RWPE1 (cell line): ENCODE measurements around the gene CAMK2D.

ENCODE experiments used
- CTCF ChIA-PET: fragments of 350-600 bp; sonication (Branson Sonifier 250); formaldehyde crosslinking; extraction: SDS; loops from one replicate; lab custom pipeline; 2021; lab: Yijun Ruan, JAX
- POLR2A ChIA-PET: fragments of 400-600 bp; formaldehyde crosslinking; extraction: SDS; loops from one replicate; lab custom pipeline; 2020; ENCODE audit warnings: antibody characterized with exemption; ENCODE audit not compliant: low non-redundant PET; lab: Yijun Ruan, JAX
- DNase-seq: peaks from one replicate; pipeline ENCODE4 v3.0.0; 2012; ENCODE audit warnings: low spot score
- H3K27ac ChIP-seq: fragments of 450-650 bp; 2 replicates; pipeline ENCODE4 v1.5.1; 2017
- TF ChIP-seq, protein P1 (sequence below): fragments of 450-650 bp; conservative IDR thresholded peaks from 2 replicates; pipeline ENCODE4 v1.5.1; 2017; ENCODE audit warnings: low read depth, mild to moderate bottlenecking

CAMK2D gene

DNA sequence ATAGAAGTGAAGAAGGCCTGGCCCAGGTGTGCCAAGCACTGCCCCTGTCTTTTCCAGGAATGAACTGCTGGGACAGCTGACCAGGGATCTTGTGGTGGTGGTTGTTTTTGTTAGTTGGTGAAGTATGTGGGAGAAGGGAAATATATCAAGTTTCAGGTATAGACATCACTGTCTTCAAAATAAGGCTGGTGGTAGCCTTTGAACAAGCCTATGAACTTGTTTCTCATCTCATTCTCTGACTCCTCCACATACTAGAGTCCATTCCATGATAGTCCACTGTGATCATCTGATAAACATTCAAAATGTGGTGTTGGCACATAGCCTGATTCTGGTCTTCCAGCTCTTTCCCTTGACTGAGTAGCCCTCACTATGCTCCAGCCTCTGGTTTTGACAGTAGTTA, 303.7 kb downstream of the CAMK2D start:
- POLR2A ChIA-PET, result no interaction called here
- CTCF ChIA-PET, result no interaction called here
- DNase-seq, result no peak
- H3K27ac ChIP-seq, result no peak overlapping the region
- TF ChIP-seq, protein P1, sequence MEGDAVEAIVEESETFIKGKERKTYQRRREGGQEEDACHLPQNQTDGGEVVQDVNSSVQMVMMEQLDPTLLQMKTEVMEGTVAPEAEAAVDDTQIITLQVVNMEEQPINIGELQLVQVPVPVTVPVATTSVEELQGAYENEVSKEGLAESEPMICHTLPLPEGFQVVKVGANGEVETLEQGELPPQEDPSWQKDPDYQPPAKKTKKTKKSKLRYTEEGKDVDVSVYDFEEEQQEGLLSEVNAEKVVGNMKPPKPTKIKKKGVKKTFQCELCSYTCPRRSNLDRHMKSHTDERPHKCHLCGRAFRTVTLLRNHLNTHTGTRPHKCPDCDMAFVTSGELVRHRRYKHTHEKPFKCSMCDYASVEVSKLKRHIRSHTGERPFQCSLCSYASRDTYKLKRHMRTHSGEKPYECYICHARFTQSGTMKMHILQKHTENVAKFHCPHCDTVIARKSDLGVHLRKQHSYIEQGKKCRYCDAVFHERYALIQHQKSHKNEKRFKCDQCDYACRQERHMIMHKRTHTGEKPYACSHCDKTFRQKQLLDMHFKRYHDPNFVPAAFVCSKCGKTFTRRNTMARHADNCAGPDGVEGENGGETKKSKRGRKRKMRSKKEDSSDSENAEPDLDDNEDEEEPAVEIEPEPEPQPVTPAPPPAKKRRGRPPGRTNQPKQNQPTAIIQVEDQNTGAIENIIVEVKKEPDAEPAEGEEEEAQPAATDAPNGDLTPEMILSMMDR, result no peak

DNA sequence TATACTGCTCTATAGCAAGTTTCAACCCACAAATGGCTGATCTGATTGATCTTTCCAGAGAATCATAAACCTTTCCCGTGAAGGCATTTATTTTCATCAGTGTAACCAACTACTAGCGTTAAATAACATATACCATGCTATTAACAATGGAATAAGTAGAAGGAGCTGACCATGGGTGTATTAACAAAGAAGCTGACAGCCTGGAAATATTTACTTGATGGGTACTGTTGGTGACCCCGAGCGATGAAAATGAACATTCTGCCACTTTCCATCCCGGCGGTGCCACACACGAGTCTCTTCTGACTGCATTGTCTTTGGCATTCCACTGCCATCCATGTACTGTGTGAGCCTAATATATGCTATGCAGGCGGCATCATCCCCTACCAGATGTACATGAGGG, 304.4 kb downstream of the CAMK2D start:
- ChIA-PET POLR2A (no interaction called here), CTCF (no interaction called here)
- no peak overlapping the region for H3K27ac ChIP-seq
- DNase-seq, result no peak
- TF ChIP-seq, protein P1, result no peak

DNA sequence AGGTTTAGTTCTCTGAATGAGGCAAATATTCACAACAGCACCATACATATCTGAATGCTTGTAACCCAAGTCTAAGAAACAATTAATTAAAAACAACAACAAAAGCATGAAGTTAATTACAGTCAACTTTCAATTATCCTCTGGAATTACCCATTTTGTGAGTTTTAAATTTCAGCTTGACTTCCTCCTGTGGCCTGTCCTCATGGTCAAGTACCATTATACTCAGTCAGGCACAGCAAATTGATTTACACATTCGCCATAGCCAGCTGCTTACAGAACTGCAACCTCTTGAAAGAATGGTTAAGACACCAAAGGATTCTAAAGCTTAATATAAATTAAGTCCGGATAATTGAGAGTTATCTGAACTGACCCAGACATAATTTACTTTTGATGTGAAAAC, 306.5 kb downstream of the CAMK2D start:
- ChIA-PET CTCF (interaction anchor here (1.2 kb wide), 1 partner anchor 60 kb away, joined by 4 read pairs; no protein-coding TSS in a partner anchor), POLR2A (no interaction called here)
- no peak overlapping the region for H3K27ac ChIP-seq

DNA sequence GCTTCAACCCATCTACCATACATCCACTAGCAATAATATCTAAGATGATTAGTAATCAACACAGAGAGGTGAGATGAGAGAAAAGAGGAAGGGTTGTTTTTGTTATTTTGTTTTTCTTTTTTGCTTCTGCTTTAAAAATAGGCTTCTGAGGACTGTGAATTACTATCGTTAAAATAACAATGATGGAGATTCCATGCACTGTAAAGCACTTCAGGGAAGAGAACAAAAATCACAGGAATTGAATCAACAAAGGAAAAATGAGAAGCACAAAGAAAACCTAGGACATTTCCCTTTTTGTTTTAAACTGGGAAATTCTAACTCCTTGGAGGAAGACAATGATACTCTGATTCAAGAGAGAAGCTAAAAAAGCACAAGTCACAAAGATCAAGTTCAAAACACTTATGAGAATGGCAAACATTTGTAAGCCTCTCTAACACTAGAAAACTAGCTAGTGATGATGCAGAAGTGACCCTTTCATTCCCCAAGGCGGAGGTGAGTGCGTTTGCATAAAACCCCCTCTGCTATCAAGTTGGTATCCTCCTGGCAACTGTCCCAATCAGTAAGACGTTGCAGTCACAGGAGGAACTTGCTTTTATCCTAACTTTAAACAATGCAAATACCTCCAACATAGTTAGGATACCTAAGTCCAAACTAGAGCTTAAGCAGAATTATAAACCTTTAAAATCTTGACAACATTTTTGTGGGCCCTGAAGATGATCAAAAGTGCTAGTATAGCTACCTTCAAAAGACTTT, 308.5 kb downstream of the CAMK2D start:
- ChIA-PET POLR2A (no interaction called here), CTCF (interaction anchor here (0.6 kb wide), 2 partner anchors 52 to 368 kb away, joined by 3 to 4 read pairs; no protein-coding TSS in a partner anchor)
- TF ChIP-seq, protein P1, result no peak
- DNase-seq, result no peak
- no peak overlapping the region for H3K27ac ChIP-seq

More for the DNA sequence above, 306.5 kb downstream of the CAMK2D start:
- TF ChIP-seq, protein P1, result no peak
- DNase-seq, result no peak

DNA sequence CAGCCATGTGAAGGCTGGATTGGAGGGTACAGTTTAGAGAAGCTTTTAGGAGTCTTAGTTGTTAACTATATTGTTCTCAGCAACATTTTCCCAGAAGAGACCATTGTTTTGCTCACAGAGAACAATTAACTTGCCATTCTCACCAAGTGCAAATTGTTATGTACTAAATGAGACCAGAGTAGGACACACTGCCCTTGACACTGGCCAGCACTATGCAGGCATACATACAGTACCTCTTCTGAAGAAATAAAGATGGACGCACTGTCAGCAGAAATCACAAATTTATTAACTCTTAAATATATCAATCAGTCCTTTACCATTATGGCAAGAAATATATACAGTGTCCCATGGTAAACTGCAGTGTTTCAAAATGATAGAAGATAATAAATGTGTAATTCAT, 309.4 kb downstream of the CAMK2D start:
- TF ChIP-seq, protein P1, result no peak
- ChIA-PET CTCF (no interaction called here), POLR2A (no interaction called here)
- DNase-seq, result no peak
- no peak overlapping the region for H3K27ac ChIP-seq

DNA sequence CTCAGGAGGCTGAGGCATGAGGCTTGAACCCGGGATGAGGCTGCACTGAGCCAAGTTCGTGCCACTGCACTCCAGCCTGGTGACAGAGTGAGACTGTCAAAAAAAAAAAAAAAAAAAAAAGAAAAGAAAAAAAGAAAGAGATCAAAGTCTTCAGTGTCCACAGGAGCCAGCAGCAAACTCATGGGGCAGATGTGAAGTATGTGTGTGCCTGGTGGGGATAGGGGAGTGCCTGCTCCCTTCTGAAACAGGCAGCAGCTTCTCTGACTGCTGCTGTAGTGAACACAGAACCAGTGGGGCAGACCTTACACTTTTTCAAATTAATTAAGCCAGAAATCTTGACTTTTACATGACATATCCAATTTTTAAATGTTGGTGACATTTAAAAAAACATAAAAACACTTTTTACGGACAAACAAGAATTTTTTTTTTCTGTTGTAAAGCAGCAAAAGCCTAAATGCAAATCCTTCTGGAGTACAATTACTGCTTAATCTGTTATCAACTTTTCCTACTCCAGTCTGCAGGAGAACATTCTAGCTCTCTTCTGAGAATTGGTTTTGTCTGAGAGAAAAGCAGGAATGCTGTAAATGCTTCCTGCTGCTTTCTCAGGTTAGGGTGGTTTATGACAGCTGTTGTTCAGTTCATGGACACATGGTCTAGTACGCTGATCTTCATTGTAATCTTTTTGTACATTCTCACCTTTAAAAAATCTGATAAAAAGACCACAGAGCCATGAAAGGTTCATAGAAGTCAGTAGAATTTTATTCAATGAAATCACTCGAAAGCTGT, 311.1 kb downstream of the CAMK2D start:
- no peak for DNase-seq
- H3K27ac ChIP-seq, result no peak overlapping the region; the same call in 1 of the 2 replicates
- ChIA-PET CTCF (interaction anchor here (0.6 kb wide), 3 partner anchors 10 to 224 kb away, joined by 3 to 5 read pairs (median 3); no protein-coding TSS in a partner anchor), POLR2A (interaction anchor here (0.6 kb wide), 1 partner anchor 601 kb away, joined by 7 read pairs; no protein-coding TSS in a partner anchor)
- TF ChIP-seq, protein P1, result no peak
